Ectodermal cell (in vitro differentiated cells): ENCODE measurements around the gene HPX.

Source experiments
- H3K27ac ChIP-seq: 2 replicates; pipeline ENCODE4 v1.7.0; 2013; ENCODE audit warnings: mild to moderate bottlenecking, low read depth, low read length; ENCODE audit not compliant: insufficient read depth, poor library complexity, severe bottlenecking
- H3K27me3 ChIP-seq: 2 replicates; pipeline ENCODE4 v1.7.0; 2013; ENCODE audit warnings: mild to moderate bottlenecking, low read length; ENCODE audit not compliant: insufficient read depth, control insufficient read depth, poor library complexity, severe bottlenecking
- H3K36me3 ChIP-seq: one replicate; pipeline ENCODE4 v1.7.0; 2013; ENCODE audit warnings: low read length; ENCODE audit not compliant: control insufficient read depth, insufficient read depth
- H3K4me1 ChIP-seq: one replicate; pipeline ENCODE4 v1.7.0; 2013; ENCODE audit warnings: low read length; ENCODE audit not compliant: control insufficient read depth, insufficient read depth
- H3K4me3 ChIP-seq: 2 replicates; pipeline ENCODE4 v1.7.0; 2013; ENCODE audit warnings: low read depth, low read length, control low read depth; ENCODE audit not compliant: insufficient read depth
- H3K9me3 ChIP-seq: 2 replicates; pipeline ENCODE4 v1.7.0; 2013; ENCODE audit warnings: mild to moderate bottlenecking, low read length, moderate library complexity; ENCODE audit not compliant: control insufficient read depth
- WGBS, 2 experiments: methylation state at CpG; one replicate each; pipeline ENCODE4 v1.1.7; 2013; ENCODE audit warnings: missing lambda C conversion rate in 2 of 2; 5-methylcytosine and 5-hydroxymethylcytosine counted together

HPX gene

DNA sequence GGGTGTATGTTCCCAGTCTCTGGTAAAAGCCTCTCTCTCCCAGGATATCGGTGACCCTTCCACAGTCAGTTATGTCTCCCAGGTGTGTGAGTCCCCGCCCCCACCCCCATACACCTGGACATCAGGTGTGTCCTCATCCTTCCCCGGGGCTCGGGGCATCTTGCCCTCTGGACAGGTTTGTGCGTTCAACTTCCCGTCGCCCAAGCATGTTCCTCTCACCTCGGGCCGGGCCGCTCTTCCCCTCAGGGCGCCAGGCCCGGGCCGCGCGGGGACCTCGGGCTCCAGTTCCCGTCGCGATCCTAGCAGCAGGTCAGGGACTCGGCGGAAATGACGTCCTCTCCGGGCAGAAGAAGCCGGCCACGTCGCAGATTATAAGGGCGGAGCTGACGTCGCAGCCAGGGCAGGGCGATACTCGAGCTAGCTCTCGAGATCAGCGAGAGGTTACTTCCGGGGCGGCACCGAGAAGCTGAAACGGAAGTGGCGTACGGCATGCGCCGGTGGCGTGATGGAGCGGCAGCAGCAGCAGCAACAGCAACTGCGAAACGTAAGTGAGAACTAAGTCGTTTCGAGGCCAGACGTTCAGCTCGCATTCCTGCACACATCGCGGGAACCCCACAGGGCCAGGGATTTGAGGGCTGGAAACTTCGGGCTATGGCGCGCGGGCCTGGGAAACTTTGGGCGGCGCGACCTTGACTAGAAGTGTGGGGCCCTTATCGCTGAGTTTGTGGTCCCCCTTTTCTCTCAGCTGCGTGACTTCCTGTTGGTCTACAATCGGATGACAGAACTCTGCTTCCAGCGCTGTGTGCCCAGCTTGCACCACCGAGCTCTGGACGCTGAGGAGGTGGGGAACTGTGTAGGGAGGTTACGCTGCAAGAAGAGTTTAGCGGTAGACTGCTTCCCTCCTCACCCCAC lies 40.5 kb upstream of the HPX start, which contains the start of the genes ARFIP2 and TIMM10B:
Gene ARFIP2 (minus strand): TSS at position 320 of the 912 bp plus-strand sequence. CDS start 910 bp downstream, outside the sequence.
Gene TIMM10B (plus strand): TSS at position 490 of the 912 bp plus-strand sequence. CDS start 16 bp downstream, at position 506.
- WGBS, 2 experiments: 0% methylated on average over 65 to 66 of the region's 66 CpGs
- Histone ChIP-seq H3K4me1 (peaks cover 11% of the 10 kb centered on the region), H3K27ac (peak within 1 kb of the TSS; percentile 84), H3K4me3 (peak within 1 kb of the TSS; percentile 97), H3K9me3 (no peaks in the 10 kb centered on the region), H3K36me3 (peaks cover 39% of the 10 kb centered on the region), H3K27me3 (no peaks in the 10 kb centered on the region)

DNA sequence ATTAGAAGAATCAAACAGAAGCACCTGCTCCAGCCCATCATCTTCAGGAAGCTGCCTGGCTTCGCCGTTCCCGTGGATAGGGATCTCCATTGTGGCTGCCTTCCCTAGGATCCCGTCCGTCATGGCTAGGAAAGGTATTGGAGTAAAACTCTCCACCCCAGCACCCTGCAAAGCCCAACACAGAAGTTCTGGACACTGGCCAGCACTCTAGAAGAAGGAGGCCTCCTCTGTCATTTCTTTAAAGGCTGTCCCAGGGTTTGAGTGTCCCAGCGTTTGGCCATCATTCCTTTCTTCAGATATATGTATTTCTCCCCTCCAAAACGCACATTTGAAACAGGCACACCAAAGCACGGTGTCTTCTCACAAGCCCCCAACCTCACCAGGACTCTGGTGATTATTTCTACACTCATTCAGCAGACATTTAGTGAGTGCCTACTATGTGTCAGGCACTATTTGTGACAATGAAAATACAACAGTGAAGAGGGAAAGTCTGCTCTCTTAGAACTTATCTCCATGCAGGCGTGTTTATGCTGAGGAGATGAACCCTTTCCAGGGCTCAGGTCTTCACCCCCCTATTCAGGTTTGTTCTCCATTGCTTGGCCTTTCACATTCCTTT lies 39.6 kb upstream of the HPX start:
- peaks cover 11% of the 10 kb centered on the region for H3K4me1 ChIP-seq
- H3K9me3 ChIP-seq: no peaks in the 10 kb centered on the region
- H3K4me3 ChIP-seq: peak overlapping the region; percentile 97
- H3K27ac ChIP-seq: peak overlapping the region; percentile 76
- 85 to 86% methylated on average over 9 of the region's 9 CpGs for WGBS, 2 experiments
- peaks cover 32% of the 10 kb centered on the region for H3K36me3 ChIP-seq
- no peaks in the 10 kb centered on the region for H3K27me3 ChIP-seq

DNA sequence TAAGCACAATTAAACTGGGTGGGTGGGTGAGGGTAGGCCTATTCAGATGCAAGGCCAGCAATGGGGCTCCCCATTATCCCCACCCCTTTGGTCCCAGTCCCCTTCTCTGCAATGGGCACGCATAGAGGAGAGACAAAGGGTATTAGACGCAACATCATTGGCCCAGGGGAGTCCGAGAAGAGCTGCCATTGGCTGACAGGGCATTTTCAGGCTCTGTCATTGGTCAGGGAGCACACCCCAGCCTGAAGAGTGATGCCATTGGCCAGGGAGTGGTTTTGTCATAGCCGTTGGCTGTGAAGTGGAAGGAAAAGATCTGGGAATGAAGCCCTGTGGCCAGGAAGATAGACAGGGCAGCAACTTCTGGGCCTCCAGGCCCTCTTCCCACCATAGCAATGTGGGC lies 35.8 kb upstream of the HPX start:
- peaks cover 14% of the 10 kb centered on the region for H3K4me1 ChIP-seq
- H3K36me3 ChIP-seq: peaks cover 17% of the 10 kb centered on the region
- H3K4me3 ChIP-seq: no peak overlapping the region
- 93 to 95% methylated on average over 4 of the region's 4 CpGs for WGBS, 2 experiments
- no peak overlapping the region for H3K27ac ChIP-seq
- no peaks in the 10 kb centered on the region for H3K27me3 ChIP-seq
- no peaks in the 10 kb centered on the region for H3K9me3 ChIP-seq

GRCh38 chr11:6475936-6476335 lies 35.1 kb upstream of the HPX start:
- Histone ChIP-seq H3K27ac (no peak overlapping the region), H3K4me3 (no peak overlapping the region), H3K4me1 (peaks cover 14% of the 10 kb centered on the region), H3K27me3 (no peaks in the 10 kb centered on the region), H3K36me3 (peaks cover 17% of the 10 kb centered on the region), H3K9me3 (no peaks in the 10 kb centered on the region)
- WGBS, 2 experiments: 84 to 88% methylated on average over 5 of the region's 5 CpGs

- no peak overlapping the region for H3K27ac ChIP-seq
- peaks cover 7% of the 10 kb centered on the region for H3K4me1 ChIP-seq
- 88 to 89% methylated on average over 3 of the region's 3 CpGs for WGBS, 2 experiments
- no peaks in the 10 kb centered on the region for H3K27me3 ChIP-seq
- no peak overlapping the region for H3K4me3 ChIP-seq
- peaks cover 17% of the 10 kb centered on the region for H3K36me3 ChIP-seq
- no peaks in the 10 kb centered on the region for H3K9me3 ChIP-seq
Observed at GRCh38 chr11:6474806-6475500, 34.2 kb upstream of the HPX start.

DNA sequence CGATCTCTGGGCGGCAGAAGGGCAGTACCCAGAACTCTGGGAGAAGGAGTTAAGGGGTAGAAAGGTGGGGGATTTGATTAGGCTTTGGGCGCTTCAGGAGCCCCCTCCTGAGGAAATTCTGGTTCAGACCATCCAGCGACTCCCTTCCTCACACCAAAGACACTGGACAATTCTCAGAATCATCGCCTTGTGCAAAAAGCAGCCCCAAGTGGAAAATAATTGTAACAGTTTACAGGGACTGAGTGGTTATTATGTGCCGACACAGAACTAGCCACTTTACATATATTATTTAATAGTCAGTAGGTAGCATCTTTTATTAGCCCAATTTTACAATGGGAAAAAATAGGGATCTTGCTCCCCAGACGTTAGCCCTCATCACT lies 33.6 kb upstream of the HPX start:
- peaks cover 17% of the 10 kb centered on the region for H3K36me3 ChIP-seq
- WGBS, 2 experiments: 25 to 45% methylated on average over 5 to 7 of the region's 7 CpGs

DNA sequence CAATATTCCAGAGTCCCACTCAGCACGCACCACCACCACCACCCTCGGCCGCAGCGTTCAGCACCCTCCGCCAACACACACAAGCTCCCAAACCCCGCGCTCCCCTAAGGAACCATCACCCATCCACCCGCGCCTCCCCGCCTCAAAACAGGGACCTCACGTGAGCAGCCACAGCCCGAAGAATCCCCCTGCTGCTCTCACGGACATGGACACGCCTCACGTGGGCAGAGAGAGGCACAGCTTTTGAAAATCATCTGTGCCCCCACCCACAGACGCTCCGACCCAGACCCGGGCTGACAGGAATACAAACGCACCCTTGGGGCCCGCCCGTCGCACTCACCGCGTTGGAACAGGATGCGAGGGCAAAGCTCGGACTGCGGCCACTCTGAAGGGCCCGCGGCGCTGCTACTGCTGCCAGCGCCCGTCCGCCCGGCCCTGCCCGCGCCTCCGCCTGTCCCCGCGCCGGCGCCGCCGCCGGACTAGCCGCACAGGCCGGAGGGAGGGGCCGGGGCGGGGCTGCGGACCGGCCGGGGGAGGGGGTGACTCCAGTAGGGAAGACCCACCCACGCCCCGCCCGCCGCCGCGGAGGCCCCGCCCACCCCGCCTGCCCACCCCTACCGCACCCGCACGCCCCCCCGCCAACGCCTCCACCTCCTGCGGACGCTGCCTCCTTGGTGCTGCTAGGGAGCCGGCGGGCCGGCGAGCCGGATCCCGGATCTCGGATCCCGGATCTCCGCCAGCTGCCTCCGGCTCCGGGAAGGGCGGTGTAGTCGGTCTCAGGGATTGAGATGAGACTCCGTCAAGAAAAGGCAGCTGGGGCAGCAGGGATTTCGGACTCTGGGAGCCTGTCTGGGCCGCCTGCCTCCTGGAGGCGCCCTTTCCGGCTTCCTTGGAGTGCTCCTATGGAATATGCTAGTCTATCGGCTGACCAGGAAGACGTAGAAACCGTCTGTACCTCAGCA lies 32.9 kb upstream of the HPX start, which contains the start of gene TRIM3:
Gene TRIM3 (minus strand): TSS at position 491 of the 962 bp plus-strand sequence. CDS start 8,246 bp downstream, outside the sequence.
- Histone ChIP-seq H3K36me3 (peaks cover 16% of the 10 kb centered on the region), H3K4me3 (peak within 1 kb of the TSS; percentile 87), H3K9me3 (no peaks in the 10 kb centered on the region), H3K27ac (peak within 1 kb of the TSS; percentile 86), H3K4me1 (peaks cover 11% of the 10 kb centered on the region), H3K27me3 (no peaks in the 10 kb centered on the region)
- 1% methylated on average over 87 of the region's 87 CpGs for WGBS, 2 experiments

More for the DNA sequence above, 33.6 kb upstream of the HPX start:
- H3K27me3 ChIP-seq: no peaks in the 10 kb centered on the region
- peak overlapping the region; percentile 31 for H3K4me3 ChIP-seq
- peak overlapping the region; percentile 86 for H3K27ac ChIP-seq
- H3K9me3 ChIP-seq: no peaks in the 10 kb centered on the region
- peaks cover 9% of the 10 kb centered on the region for H3K4me1 ChIP-seq

DNA sequence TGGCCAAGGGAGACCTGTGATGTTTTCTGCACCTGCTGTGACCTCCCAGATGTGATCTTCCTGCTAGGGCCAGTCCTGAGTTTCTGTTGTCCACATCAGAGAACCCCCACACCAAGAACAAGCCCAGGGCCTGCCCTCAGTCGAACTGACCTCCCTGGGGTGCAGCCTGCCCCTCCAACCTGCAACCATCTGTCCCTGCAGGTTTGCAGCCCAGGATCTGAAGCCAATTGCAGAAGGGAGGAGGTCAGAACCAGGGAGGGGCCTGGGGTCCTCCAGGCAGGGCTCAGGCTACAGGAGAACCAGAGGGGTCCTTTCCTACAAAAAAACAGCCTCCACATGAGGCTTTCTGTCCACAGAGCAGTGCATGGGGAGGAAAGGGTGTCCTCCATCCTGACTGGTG lies 32.1 kb upstream of the HPX start:
- H3K4me1 ChIP-seq: peaks cover 11% of the 10 kb centered on the region
- no peak overlapping the region for H3K27ac ChIP-seq
- WGBS, 2 experiments: 8 to 30% methylated on average over 1 of the region's 1 CpG
- H3K27me3 ChIP-seq: no peaks in the 10 kb centered on the region
- peak overlapping the region; percentile 87 for H3K4me3 ChIP-seq
- H3K36me3 ChIP-seq: peaks cover 8% of the 10 kb centered on the region
- no peaks in the 10 kb centered on the region for H3K9me3 ChIP-seq

DNA sequence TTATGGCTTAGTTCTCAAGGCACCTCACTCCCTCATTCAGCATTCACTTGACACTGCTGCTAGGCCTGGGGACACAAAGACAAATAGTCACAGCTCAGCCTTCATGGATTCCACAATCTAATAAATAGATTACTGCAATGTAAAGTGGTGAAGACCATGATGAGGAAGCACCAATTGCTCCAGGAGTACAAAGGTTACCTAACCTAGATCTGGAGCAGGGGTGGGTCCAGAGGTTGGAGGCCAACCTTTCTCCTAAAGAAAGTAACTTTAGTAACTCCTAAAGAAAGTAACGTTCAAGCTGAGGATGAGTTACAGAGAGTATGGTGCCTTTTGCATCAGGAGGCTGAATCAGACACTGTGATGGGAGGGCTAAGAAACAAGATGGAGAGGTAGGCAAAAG lies 28.8 kb upstream of the HPX start:
- Histone ChIP-seq H3K27me3 (no peaks in the 10 kb centered on the region), H3K4me3 (no peak overlapping the region), H3K4me1 (peaks cover 11% of the 10 kb centered on the region), H3K9me3 (no peaks in the 10 kb centered on the region), H3K36me3 (no peaks in the 10 kb centered on the region), H3K27ac (no peak overlapping the region)
- WGBS, 2 experiments: 91 to 96% methylated on average over 1 of the region's 1 CpG
